Motor neuron (in vitro differentiated cells): ENCODE measurements around the gene BRI3. TPM values are rescaled to one million over a fixed set of nuclear protein-coding genes. Genes with fewer than 3 reads are reported as not detected.

Experiments used
- ATAC-seq, 8 experiments: fragments of 200-7000 bp; cut with Tn5 transposase; replicated peaks in 6 of 8; 2 replicates each; pipeline ENCODE4 v1.8.0; 2021; ENCODE audit warnings: mild to moderate bottlenecking in 8 of 8, moderate library complexity in 8 of 8
- H3K27ac ChIP-seq, 2 donors: fragments of 250-450 bp; sonication (Bioruptor Pico); 2 replicates each; pipeline ENCODE4 v1.9.0; 2021; ENCODE audit warnings: antibody characterized with exemption in 2 of 2, mild to moderate bottlenecking in 2 of 2, moderate library complexity in 1 of 2
- H3K4me1 ChIP-seq, 2 donors: fragments of 250-450 bp; sonication (Bioruptor Pico); replicated peaks in 1 of 2; 2 replicates each; pipeline ENCODE4 v1.6.1; 2021; ENCODE audit warnings: antibody characterized with exemption in 2 of 2, mild to moderate bottlenecking in 2 of 2, moderate library complexity in 1 of 2
- H3K4me3 ChIP-seq, 5 donors: fragments of 250-450 bp; sonication (Bioruptor Pico); 2 replicates each; pipeline ENCODE4 v1.9.0; 2021; ENCODE audit warnings: antibody characterized with exemption in 5 of 5, mild to moderate bottlenecking in 5 of 5, moderate library complexity in 4 of 5
- WGBS, 10 experiments: fragments of 450-650 bp; shearing (Covaris generic); methylation state at CpG; one replicate each; pipeline ENCODE4 v1.0.0; 2022; 5-methylcytosine and 5-hydroxymethylcytosine counted together
- in situ Hi-C, 9 experiments: fragments of 400-800 bp; cut with MboI; loops; one replicate each; pipeline ENCODE4 v1.15.0; 2021; ENCODE audit warnings: low sequenced_read_pairs in 9 of 9, low pct_unique_long_range_greater_than_20kb in 2 of 9; ENCODE audit not compliant: unreplicated experiment in 9 of 9
- total RNA-seq, 8 experiments: library from RNA; unstranded; fragments of 300-600 nt; gene quantifications; 2 replicates each; pipeline versions ENCODE4 v1.2.3 to v1.2.4, GENCODE V29; 2022

The BRI3 gene
- total RNA-seq, 8 experiments from 2014 or later = 48.7 to 99.2 (median 70.5) TPM

DNA sequence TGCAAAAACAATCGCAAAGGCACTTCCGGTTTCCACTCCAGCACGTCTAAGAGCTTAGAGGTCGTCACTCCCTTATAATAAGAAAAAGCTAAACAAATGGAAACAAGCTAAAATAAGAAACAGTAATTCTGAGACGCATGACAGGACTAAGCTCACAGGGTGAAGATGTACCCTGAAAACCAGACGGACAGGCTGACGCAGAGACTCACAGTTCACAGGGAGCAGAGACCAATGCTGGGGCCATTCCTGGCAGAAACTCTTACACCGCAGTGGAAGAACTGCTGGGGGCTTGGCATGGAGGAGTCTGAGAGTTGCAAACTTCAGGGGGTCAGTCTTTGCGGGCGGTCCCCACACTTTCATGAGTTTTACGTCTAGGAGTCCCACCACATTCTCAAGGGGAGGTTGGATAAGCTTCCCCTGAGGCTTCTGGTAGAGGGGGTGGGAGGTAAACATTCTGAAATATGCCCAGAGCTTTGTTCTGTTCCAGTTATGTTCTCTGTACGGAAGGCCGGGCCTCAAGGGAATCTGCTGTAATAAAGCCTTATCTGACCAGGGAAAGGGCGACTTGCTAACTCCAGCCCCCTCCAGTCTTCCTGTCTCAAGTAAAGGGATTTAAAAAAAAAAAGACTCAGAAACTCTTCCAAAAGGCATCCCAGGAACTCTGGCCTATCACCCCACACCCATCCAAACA is 47.8 kb downstream of the BRI3 start:
- Histone ChIP-seq H3K4me3 (no peak overlapping the region), H3K27ac (no peak overlapping the region), H3K4me1 (no peaks in the 10 kb centered on the region)
- in situ Hi-C loops = no loop called here
- 13 to 100% (median 87%) methylated on average over 1 to 10 of the region's 14 CpGs; no CpG with 5 or more reads in 3 of the 10 experiments for WGBS, 10 experiments
- no peak for ATAC-seq

DNA sequence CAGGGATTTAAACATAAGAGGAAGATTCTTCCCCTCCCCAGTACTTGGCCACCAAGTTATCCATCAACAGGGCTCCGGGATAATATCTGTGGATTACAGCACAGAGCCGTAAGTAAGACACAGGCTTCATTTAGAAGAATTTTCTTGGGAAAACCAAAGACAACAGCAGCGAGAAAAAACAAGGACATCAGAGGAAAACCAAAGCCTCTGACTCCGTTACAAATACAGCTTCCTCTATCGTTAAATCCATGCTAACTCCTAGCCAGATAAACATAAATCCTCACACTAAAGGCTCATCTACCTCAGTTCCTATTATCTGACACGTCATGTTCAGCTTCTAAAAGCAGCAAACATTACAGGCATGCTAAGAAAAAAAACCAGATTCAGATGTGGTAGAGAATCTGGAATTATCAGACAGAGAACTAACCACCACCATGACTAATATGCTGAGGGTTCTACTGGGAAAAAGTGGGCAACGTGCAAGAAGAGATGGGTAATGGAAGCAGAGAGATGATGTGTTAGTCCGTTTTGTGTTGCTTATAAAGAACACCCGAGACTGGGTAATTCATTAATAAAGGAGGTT is 48.4 kb downstream of the BRI3 start:
- in situ Hi-C loops = no loop called here
- Histone ChIP-seq H3K4me3 (no peak overlapping the region), H3K27ac (no peak overlapping the region), H3K4me1 (no peaks in the 10 kb centered on the region)
- 10 to 97% (median 80%) methylated on average over 3 to 8 of the region's 9 CpGs; no CpG with 5 or more reads in 2 of the 10 experiments for WGBS, 10 experiments
- no peak for ATAC-seq

DNA sequence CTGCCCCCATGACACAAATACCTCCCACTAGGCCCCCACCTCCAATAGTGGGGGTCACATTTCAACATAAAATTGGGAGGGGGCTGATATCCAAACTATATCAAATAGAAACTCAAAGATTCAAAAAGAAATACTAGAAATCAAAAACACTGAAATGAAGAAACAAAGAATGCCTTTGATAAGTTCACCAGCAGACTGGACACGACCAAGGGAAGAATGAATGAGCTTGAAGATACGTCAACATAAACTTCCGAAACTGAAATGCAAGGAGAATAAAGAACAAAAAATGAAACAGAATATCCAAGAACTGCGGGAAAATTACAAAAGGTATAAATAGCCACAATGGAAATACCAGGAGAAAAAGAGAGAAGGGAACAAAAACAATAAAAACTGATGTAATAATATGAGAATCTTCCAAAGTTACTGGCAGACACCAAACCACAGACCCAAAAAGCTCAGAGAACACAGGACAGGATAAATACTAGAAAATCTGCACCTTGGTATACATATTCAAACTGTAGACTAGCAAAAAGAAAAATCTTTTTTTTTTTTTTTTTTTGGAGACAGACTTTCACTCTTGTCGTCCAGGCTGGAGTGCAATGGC is 49.5 kb downstream of the BRI3 start:
- H3K27ac ChIP-seq = no peak overlapping the region
- no peaks in the 10 kb centered on the region for H3K4me1 ChIP-seq
- WGBS, 10 experiments = 77 to 97% (median 87%) methylated on average over 4 to 5 of the region's 5 CpGs
- no peak for ATAC-seq
- in situ Hi-C loops = no loop called here
- no peak overlapping the region for H3K4me3 ChIP-seq

DNA sequence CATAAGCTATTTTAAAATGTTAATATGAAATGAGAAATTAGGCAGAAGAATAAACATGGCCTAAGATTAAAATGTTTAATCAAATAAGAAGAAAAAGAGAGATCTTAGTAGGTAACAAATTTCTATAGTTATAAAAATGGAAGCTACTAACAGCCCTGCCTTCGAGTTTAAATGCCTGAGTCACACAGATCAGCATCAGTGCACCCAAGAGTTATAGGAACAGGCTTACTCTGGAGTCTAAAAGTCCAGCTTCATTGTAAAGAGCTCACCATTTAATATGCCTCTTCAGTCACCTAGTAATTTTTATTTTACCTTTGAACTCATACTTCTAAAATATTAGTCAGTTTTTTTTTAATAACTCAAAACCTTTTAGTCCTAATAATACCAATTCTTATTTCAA is 52.6 kb downstream of the BRI3 start:
- 0 to 100% (median 56%) methylated on average over 1 of the region's 1 CpG; no CpG with 5 or more reads in 1 of the 10 experiments for WGBS, 10 experiments
- Histone ChIP-seq H3K4me3 (no peak overlapping the region), H3K27ac (no peak overlapping the region), H3K4me1 (no peaks in the 10 kb centered on the region)
- in situ Hi-C loops = no loop called here
- no peak for ATAC-seq

DNA sequence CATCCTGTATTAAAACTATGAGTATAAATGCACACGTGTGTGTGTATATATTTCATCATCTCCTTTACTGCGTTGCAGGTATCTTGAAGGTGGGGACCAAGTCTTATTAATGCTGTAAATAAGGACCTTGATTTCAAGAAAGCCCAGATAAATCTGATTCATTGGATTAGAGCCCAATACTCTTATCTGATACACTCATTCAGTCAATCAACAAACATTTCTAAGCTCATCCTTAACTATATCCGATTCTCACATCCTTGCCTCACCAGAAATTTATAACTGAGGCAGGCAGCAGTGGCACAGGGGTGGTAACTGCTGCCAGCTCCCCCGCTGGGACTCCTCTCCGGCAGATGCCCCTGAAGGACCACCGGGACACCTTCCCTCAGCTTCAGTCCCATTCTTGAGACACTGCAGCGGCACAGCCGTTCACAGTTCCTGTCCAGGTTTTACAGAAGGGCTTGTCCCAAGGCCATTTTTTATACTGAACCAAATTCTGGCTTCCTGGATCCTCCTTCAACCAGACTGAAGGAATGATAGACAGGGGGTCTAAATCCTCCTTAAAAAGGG is 54.0 kb downstream of the BRI3 start:
- ATAC-seq = no peak
- in situ Hi-C loops = no loop called here
- no peak overlapping the region for H3K4me3 ChIP-seq

DNA sequence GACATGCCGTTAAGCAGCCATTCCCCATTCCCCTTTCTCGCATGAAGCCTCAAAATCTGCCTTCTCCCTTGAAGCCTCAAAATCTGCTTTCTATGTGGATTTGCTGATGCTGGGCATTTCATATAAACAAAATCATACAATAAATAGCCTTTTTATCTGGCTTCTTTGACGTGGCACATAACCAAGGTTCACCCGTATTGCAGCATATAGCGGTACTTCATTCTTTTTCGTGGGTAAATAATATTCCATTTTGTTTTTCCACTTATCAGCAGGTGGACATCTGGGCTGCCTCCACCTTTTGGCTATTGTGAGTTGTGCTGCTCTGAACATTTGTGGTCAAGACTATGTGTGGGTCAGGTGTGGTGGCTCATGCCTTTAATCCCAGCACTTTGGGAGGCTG is 57.0 kb downstream of the BRI3 start:
- Histone ChIP-seq H3K27ac (no peak overlapping the region), H3K4me3 (no peak overlapping the region), H3K4me1 (no peaks in the 10 kb centered on the region)
- in situ Hi-C loops = no loop called here
- no peak for ATAC-seq
- WGBS, 10 experiments = 50 to 100% (median 93%) methylated on average over 2 to 6 of the region's 6 CpGs; no CpG with 5 or more reads in 2 of the 10 experiments

More for the DNA sequence above, 54.0 kb downstream of the BRI3 start:
- Histone ChIP-seq H3K4me1 (no peaks in the 10 kb centered on the region), H3K27ac (no peak overlapping the region)
- 62 to 97% (median 92%) methylated on average over 1 to 8 of the region's 8 CpGs; no CpG with 5 or more reads in 2 of the 10 experiments for WGBS, 10 experiments

DNA sequence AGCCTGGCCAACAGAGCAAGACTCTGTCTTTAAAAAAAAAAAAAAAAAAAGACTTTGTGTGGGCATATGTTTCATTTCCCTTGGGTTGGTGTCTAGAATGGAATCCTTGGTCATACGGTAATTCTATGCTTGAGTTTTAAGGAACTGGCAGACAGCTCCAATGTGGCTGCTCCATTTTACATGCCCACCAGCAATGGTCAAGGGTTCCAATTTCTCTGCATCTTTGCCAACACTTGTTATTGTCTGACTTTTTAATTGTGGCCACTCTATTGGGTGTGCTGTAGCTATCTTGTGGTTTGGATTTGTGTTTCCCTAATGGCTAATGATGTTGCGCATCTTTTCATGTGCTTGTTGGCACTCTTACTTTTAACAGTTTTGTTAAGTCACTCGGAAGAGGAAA is 57.6 kb downstream of the BRI3 start:
- no peak overlapping the region for H3K4me3 ChIP-seq
- 83 to 100% (median 92%) methylated on average over 1 to 3 of the region's 3 CpGs; no CpG with 5 or more reads in 3 of the 10 experiments for WGBS, 10 experiments

DNA sequence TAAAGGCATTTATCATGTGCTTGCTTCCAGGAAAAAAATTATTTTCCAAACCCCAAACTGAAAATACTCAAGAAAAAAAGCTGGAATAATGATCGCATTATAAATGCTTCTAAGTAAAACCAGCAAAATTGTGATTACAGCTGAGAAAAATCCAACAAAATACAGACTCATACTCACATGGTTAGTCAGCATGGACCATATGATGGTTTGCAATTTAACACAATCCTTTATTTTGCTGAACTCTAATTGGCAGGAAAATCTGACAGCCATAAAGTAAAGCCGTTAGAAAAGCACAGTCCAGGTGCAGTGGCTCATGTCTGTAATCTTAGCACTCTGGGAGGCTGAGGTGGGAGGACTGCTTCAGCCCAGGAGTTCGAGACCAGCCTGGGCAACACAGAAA is 59.6 kb downstream of the BRI3 start:
- Histone ChIP-seq H3K27ac (no peak overlapping the region), H3K4me3 (no peak overlapping the region), H3K4me1 (no peaks in the 10 kb centered on the region)
- in situ Hi-C loops = no loop called here
- ATAC-seq = no peak
- 0 to 100% (median 83%) methylated on average over 2 to 3 of the region's 3 CpGs; no CpG with 5 or more reads in 1 of the 10 experiments for WGBS, 10 experiments

More for the DNA sequence above, 57.6 kb downstream of the BRI3 start:
- no peak for ATAC-seq
- in situ Hi-C loops = no loop called here
- Histone ChIP-seq H3K27ac (no peak overlapping the region), H3K4me1 (no peaks in the 10 kb centered on the region)

Other genes starting within 250 kb of the BRI3 start
- gene LMTK2, start 174.8 kb upstream of the BRI3 start, total RNA-seq = 10 to 100 TPM in 7 of 8 experiments, 1 to 10 TPM in 1; 4.3 to 16.8 (median 13.1) TPM
- gene BHLHA15, start 70.2 kb upstream of the BRI3 start, total RNA-seq = 1 to 10 TPM in 1 of 8 experiments, under 1 TPM in 4, not detected in 3; 0.43 to 1.3 (median 0.50) TPM
- 10 to 100 TPM in 7 of 8 experiments, 1 to 10 TPM in 1; 7.0 to 23.4 (median 16.2) TPM for gene TECPR1, start 29.5 kb upstream of the BRI3 start, total RNA-seq
- gene BAIAP2L1, start 119.4 kb downstream of the BRI3 start, total RNA-seq = 1 to 10 TPM in 6 of 8 experiments, under 1 TPM in 2; 0.66 to 2.5 (median 1.4) TPM